GM19351 (cell line): ENCODE results near the gene MPP1.

Experiments used
- ATAC-seq: cut with Tn5 transposase; IDR thresholded peaks from one replicate; pipeline ENCODE4 v1.9.1; 2021; ENCODE audit warnings: mild to moderate bottlenecking, moderate library complexity; ENCODE audit not compliant: unreplicated experiment

Gene MPP1

DNA sequence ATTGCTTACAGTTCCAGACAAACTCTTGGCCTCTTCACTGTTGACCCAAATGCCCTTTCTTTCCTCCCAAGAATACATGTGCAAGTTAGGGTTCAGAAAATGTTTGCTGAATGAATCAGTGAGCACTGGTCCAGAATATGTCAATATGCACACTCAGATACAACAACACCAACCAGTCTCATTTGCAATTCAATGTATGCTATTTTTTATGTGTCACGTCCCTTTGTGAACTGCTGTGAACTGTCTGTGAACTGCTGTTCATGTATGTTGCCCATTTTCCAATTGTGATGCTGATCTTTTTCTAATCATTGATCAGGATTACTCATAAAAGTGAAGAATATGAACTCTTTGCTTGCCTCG, 72.2 kb downstream of the MPP1 start:
- no peak for ATAC-seq

DNA sequence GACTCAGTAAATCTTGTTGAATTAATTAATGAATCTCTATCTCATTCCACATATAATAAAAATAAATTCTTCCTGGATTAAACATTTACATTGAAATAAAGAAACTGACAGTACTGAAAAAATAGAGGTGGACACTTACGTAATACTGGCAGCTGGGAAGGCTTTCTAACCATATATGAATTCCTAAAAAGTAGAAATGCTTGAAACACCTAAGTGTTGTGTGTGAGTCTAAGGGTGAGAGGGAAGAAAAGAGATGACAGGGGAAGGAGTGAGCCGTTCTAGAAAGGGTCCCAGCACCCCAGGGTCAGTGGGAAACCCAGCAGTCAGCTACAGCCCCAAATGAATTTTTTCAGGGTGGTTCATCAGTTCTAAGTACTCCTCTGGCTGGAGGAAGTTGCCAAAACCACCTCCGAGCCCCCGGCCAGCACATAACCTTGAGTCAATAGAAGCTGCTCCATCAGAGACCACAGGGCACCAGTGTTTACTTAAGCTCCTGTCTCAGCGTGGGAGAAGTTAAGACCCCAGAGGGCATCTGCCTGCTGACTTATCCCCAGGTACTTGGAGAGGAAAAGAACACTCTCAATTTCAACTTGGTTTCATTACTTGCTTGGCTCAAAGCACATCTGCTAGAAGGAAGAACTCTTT, 72.7 kb downstream of the MPP1 start:
- ATAC-seq: no peak

DNA sequence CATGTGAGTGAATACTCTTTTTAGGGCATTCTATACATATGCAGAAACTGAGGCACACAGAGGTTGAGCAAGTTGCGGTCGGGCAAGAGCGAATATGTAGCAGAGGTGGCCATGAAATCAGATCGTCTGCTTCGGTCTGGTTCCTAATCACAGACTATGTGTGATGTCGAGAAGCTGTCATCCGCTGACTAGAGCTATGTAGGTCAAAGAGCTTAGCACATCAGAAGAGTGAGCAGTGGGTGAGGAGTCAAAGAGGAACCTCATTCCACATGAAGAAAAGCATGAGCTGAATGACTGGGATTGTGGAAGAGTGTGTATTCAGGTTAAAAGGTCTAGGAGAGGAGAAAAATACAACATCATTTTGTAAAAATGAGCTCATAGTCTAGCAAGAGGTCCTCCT, 73.4 kb downstream of the MPP1 start:
- no peak for ATAC-seq

DNA sequence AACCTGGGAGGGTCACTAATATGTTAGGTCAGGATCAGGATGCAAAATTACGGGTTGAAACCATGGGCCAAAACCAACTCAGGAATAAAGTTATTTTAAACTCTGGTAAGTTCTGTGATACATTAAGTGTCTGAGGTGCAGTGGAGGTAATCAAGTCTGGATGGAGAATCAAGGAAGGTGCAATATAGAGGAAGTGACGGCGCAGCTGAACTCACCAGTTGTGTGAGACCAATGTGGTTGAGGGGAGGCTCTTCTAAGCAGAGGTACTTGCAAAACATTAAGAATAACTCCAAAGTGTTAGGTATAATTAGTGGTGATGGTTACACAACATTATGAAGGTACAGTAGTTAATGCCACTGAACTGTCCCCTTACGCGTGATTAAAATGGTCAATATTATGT, 74.1 kb downstream of the MPP1 start:
- no peak for ATAC-seq

DNA sequence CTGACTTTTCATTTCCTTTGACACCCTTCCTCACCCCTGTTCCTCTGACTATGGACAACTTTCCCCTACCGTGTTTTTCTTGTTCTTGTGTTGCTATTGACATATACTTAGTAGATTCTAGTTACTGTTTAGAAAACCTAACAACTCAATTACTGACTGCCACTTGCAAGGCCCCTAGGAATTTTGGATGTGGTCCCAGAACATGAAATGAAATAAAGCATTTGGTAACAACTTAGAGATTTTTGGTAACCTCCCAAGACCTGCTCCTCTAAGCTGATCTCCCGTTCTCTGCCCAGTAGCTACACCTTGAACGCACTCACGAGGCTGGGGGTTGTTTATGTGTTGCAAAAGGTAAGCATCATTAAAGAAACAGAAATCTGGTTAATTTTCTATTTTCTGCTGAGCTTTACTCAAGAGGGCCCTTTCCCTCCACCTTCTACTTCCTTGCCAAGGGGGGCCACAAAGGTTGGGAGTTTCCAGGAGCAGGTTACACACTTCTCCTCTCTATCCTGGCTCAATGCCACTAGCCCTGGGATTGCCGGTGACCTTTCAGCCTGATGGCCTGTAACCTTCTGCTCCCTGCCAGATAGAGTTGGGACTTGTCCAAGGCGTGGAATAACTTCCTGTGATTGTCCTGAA, 74.9 kb downstream of the MPP1 start:
- ATAC-seq: no peak

DNA sequence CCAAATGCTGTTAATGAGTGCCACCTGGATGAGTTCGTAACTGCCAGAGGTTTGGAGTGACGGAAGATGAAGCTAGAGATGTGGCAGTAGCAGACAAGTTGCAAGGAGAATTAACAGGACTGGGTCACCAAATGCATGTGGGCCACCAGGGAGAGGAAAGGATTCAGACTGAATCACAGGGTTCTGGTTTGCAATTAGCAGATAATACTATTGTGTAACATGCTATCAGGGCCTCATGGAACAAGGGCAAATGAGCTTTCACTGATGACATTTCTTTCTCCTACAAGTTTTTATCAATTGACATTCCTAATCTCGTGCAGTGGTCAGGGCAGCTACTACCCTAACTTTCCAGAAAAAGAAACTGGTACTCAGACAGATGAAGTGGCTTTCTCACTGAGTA, 75.8 kb downstream of the MPP1 start:
- ATAC-seq: no peak
